Esophagus muscularis mucosa (tissue), 3 donors: ENCODE results near the gene MOCS1.

Experiments used
- CTCF ChIP-seq, 3 experiments: fragments of 200-600 bp in 2 of 3; fragments of 450-650 bp in 1 of 3; sonication (generic) in 2 of 3; IDR thresholded peaks; one replicate each; pipeline ENCODE4 v1.5.1; 2017 to 2019; ENCODE audit warnings: antibody characterized with exemption in 3 of 3, mild to moderate bottlenecking in 2 of 3, moderate library complexity in 1 of 3
- POLR2A ChIP-seq: fragments of 450-650 bp; IDR thresholded peaks from one replicate; pipeline ENCODE4 v1.6.1; 2017; ENCODE audit warnings: antibody characterized with exemption, moderate library complexity, mild to moderate bottlenecking, low read depth
- POLR2AphosphoS5 ChIP-seq, 2 donors: sonication (generic); formaldehyde crosslinking; IDR thresholded peaks; one replicate each; pipeline ENCODE4 v1.6.1; 2017; ENCODE audit warnings: antibody characterized with exemption in 2 of 2

GRCh38 chr6:39962831-39963230 is 28.6 kb upstream of the MOCS1 start:
- TF ChIP-seq CTCF (IDR thresholded peaks at IDR 0.05) (no peak), POLR2A (no peak), POLR2AphosphoS5 (IDR thresholded peaks at IDR 0.05) (no peak)
